Activated naive CD8-positive, alpha-beta T cell treated with anti-CD3 and anti-CD28 coated beads for 36 hours (primary cell): ENCODE results near the gene FCRL6. TPM values are rescaled to one million over a fixed set of nuclear protein-coding genes. Genes with fewer than 3 reads are reported as not detected.

Experiments used
- DNase-seq: peaks from one replicate; pipeline ENCODE4 v3.0.0; 2021
- H3K27ac Mint-ChIP-seq: one replicate; pipeline ENCODE4 v1.8.0; 2022; ENCODE audit warnings: mild to moderate bottlenecking, moderate library complexity, mixed read lengths
- H3K27me3 Mint-ChIP-seq: one replicate; pipeline ENCODE4 v1.8.0; 2022; ENCODE audit warnings: mild to moderate bottlenecking, mixed read lengths
- H3K36me3 Mint-ChIP-seq: one replicate; pipeline ENCODE4 v1.8.0; 2021; ENCODE audit warnings: mild to moderate bottlenecking, mixed read lengths
- H3K4me1 Mint-ChIP-seq: one replicate; pipeline ENCODE4 v1.8.0; 2021; ENCODE audit warnings: mixed read lengths
- H3K4me3 Mint-ChIP-seq: one replicate; pipeline ENCODE4 v1.8.0; 2022; ENCODE audit warnings: mild to moderate bottlenecking, moderate library complexity, mixed read lengths
- H3K9me3 Mint-ChIP-seq: one replicate; pipeline ENCODE4 v1.8.0; 2022; ENCODE audit warnings: mixed read lengths
- total RNA-seq, 2 experiments: library from RNA; stranded (reverse); gene quantifications; one replicate each; pipeline ENCODE4 v1.2.3, GENCODE V29; 2021

FCRL6 gene
- total RNA-seq, 2 experiments from 2014 or later = not detected

DNA sequence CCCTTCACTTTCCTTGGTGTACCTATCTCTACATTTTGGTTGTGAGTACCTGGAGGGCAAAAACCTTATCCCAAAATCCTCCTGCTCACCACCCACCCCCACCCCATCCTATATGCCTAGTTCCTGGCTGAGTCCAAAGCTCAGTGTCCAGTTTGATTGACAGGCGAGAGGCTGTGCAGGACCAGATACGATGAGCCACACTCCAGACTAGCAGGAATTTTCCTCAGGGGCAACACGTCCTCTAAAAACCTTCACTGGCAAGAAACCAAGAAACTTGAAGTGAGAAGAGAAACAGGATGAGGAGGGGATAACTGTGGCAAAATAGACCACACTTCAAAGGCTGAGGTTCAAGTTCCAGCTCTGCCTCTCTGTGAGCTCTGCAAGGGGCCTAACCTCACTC, 23.4 kb downstream of the FCRL6 start:
- H3K36me3 Mint-ChIP-seq = peaks cover 21% of the 10 kb centered on the region
- H3K4me3 Mint-ChIP-seq = no peak overlapping the region
- H3K27me3 Mint-ChIP-seq = no peaks in the 10 kb centered on the region
- H3K9me3 Mint-ChIP-seq = peaks cover 13% of the 10 kb centered on the region
- peaks cover 51% of the 10 kb centered on the region for H3K4me1 Mint-ChIP-seq
- DNase-seq = no peak
- peak overlapping the region; percentile 87 for H3K27ac Mint-ChIP-seq

DNA sequence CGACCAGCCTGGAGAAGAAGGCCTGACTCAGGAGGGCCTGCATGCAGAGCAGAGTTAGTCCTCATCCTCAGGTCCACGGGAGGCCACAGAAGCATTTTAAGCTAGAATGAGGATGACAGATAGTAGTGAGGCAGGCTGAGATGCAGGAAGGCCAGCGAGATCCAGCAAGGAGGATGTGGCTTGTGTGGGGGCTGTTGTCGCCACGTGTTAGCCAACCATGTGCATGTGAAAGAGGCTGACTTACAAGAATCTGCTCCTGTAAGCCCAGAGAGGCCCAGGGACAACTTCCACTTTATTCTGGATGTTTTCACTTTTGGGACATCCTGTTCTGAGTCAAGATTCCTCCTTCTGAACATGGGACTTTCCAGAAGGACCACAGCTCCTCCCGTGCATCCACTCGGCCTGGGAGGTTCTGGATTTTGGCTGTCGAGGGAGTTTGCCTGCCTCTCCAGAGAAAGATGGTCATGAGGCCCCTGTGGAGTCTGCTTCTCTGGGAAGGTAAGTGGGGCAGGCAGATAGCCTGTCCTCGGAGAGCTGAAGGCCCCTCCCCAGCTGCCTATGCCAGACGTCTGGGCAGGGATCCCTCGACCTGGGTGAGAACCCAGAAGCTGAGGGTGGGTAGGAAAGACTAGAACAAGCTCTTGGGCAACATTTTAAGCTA, 24.4 kb downstream of the FCRL6 start, which contains the start of gene SLAMF8:
SLAMF8 (plus strand) TSS at position 433 of the 661 bp plus-strand sequence; CDS start at position 459, 26 bp downstream.
- Mint-ChIP-seq H3K27me3 (no peaks in the 10 kb centered on the region), H3K27ac (peak within 1 kb of the TSS; percentile 87), H3K4me1 (peaks cover 51% of the 10 kb centered on the region), H3K9me3 (peaks cover 13% of the 10 kb centered on the region), H3K36me3 (peaks cover 21% of the 10 kb centered on the region), H3K4me3 (peak within 1 kb of the TSS; percentile 35)
- peak; percentile 69 for DNase-seq

DNA sequence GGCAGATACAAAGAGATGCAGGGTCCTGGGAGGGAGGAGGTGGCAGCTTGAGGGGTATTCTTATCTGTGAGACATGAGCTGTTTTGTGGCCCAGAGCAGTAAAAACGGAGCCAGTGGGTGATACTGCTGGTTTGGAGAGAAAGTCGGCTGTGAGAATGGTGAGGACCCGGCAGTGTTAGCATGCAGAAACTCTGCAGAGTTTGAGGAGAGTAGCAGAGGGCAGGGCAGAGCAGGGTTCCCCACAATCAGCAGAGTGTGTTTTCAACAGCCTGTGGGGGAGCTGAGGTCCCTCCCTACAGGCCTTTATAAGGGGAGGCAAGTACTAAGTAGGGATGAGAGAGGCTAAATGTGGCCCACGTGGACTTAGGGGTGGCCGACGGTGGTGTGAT, 24.9 kb downstream of the FCRL6 start:
- no peaks in the 10 kb centered on the region for H3K27me3 Mint-ChIP-seq

DNA sequence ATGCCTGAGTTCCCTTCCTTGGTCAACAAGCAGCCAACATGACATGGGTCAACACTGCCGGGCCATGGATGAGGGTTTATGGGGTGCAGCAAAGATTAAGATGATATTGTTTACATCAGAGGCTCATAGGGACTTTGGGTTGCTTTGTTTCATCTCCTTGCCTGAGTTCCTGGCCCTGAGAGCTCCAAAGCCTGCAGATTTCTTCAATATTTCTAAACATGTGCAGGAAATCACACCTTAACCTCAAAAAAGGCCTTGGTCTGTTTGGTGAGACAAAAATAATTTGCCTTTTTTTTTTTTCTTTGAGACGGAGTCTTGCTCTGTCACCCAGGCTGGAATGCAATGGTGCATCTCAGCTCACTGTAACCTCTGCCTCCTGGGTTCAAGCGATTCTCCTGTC, 25.4 kb downstream of the FCRL6 start:
- H3K4me3 Mint-ChIP-seq = peak overlapping the region; percentile 35
- H3K36me3 Mint-ChIP-seq = peaks cover 21% of the 10 kb centered on the region
- no peak for DNase-seq
- H3K4me1 Mint-ChIP-seq = peaks cover 50% of the 10 kb centered on the region
- H3K9me3 Mint-ChIP-seq = peaks cover 13% of the 10 kb centered on the region
- no peaks in the 10 kb centered on the region for H3K27me3 Mint-ChIP-seq
- peak overlapping the region; percentile 87 for H3K27ac Mint-ChIP-seq

More for the DNA sequence above, 24.9 kb downstream of the FCRL6 start:
- Mint-ChIP-seq H3K4me1 (peaks cover 51% of the 10 kb centered on the region), H3K36me3 (peaks cover 21% of the 10 kb centered on the region), H3K27ac (peak overlapping the region; percentile 87), H3K4me3 (peak overlapping the region; percentile 35), H3K9me3 (peaks cover 13% of the 10 kb centered on the region)
- DNase-seq = no peak

DNA sequence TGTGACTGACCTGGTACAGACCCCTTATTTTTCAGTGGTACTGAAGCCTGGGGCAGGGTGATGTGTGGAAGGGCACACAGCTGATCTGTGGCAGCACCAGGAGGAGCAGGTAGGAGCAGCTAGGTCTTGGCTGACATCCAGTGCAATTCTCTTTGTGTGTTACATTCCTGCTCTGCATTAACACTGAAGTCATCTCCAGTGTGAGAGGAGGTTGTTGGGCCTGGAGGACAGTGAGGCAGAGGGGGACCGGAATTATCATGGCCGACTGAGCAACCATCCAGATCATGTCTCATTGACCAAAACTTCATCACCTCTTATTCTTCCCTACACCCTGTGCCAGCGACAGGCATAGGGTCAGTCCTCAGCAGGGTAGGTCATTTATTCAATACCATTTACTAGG, 26.0 kb downstream of the FCRL6 start:
- peaks cover 13% of the 10 kb centered on the region for H3K9me3 Mint-ChIP-seq
- peaks cover 21% of the 10 kb centered on the region for H3K36me3 Mint-ChIP-seq
- no peak overlapping the region for H3K4me3 Mint-ChIP-seq
- no peak for DNase-seq
- peak overlapping the region; percentile 1 for H3K27ac Mint-ChIP-seq
- no peaks in the 10 kb centered on the region for H3K27me3 Mint-ChIP-seq
- H3K4me1 Mint-ChIP-seq = peaks cover 50% of the 10 kb centered on the region

DNA sequence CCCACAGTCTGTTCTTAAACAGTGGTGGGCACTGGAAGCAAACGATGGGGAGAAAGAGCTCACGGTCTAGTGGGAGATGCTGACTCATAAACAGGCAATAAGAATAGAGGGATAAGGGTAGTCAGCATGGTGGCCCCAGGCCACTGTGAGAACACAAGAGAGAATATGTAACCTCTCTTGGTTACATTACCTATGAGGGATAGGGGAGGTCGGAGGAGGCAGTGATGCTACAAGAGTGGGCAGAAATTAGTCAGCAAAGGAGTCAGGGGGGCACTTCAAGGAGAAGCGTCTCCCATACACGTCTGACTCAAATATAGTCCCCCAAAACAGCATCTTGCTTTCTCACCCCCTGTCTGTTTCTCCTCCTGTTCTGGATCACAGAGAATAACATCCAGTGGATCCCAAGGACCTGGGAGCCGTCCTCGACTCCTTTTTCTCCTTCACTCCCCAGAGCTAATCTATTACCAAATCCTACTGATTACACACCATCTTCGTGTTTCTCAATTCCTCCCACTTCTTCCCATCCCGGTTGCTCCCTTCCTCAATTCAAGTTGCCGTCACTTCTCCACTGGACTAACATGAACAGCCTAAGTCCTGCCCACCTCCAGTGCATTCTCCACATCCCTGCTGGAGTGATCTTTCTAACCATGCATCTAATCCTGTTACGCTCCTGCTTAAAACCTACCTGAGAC, 26.6 kb downstream of the FCRL6 start:
- Mint-ChIP-seq H3K27me3 (no peaks in the 10 kb centered on the region), H3K36me3 (peaks cover 23% of the 10 kb centered on the region), H3K4me1 (peaks cover 50% of the 10 kb centered on the region), H3K4me3 (no peak overlapping the region), H3K9me3 (peaks cover 13% of the 10 kb centered on the region), H3K27ac (no peak overlapping the region)
- no peak for DNase-seq

DNA sequence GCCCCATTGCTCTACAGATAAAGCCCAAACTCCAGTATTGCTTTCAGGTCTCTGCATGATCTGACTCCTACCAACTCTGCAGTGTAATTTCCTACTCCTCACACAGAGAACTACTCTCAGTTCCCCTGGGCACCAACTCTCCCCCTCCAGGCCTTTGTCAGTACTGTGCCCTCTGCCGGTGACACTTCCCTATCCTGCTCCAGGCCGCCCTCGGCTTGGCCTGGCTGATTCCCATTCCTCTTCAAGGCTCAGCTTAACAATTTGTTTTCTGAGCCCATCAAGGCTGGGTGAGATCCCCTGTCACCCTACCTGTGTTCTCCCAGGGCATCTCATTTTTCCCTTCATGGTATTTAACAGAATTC, 27.1 kb downstream of the FCRL6 start:
- Mint-ChIP-seq H3K27ac (no peak overlapping the region), H3K4me3 (no peak overlapping the region), H3K4me1 (peaks cover 47% of the 10 kb centered on the region), H3K27me3 (no peaks in the 10 kb centered on the region), H3K9me3 (peaks cover 13% of the 10 kb centered on the region), H3K36me3 (peaks cover 23% of the 10 kb centered on the region)
- no peak for DNase-seq

DNA sequence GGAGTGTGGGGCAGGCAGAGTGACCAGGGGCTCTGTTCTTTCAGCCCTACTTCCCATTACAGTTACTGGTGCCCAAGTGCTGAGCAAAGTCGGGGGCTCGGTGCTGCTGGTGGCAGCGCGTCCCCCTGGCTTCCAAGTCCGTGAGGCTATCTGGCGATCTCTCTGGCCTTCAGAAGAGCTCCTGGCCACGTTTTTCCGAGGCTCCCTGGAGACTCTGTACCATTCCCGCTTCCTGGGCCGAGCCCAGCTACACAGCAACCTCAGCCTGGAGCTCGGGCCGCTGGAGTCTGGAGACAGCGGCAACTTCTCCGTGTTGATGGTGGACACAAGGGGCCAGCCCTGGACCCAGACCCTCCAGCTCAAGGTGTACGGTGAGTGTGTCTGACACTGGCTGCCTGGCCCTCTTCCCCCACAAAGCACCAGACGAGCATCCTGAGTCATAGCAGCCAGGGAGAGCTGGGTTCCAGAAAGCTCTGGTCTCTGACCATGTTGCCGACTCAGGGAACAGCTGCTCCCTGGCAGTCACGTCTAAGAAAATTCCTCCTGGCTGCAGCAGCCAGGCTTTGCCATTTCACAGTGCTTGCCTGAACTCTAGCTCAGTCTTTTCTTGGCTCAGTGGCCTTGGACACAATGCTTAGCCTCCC, 27.8 kb downstream of the FCRL6 start:
- no peak for DNase-seq
- Mint-ChIP-seq H3K4me1 (peaks cover 40% of the 10 kb centered on the region), H3K27me3 (no peaks in the 10 kb centered on the region), H3K9me3 (peaks cover 11% of the 10 kb centered on the region), H3K27ac (no peak overlapping the region), H3K36me3 (peaks cover 23% of the 10 kb centered on the region), H3K4me3 (no peak overlapping the region)

DNA sequence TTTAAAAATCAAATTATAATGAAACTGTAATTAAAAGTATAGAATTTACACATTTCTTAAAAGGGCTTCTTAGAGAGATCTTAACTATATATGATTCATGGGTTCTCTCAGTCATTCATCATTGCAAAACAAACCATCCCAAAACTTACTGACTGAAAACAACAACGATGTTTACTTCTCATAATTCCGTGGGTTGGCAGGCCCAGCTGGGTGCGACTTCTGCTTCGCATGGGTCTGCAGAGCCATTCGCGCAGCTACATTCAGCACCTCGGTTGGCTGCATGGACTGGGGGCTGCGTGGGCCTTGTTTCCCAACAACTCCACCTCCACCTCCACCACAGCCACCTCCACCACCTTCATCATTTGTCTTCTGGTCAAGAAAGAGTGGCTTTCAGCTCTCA, 28.6 kb downstream of the FCRL6 start:
- no peak overlapping the region for H3K4me3 Mint-ChIP-seq
- no peaks in the 10 kb centered on the region for H3K27me3 Mint-ChIP-seq
- H3K27ac Mint-ChIP-seq = no peak overlapping the region
- peaks cover 11% of the 10 kb centered on the region for H3K9me3 Mint-ChIP-seq
- no peak for DNase-seq
- peaks cover 27% of the 10 kb centered on the region for H3K36me3 Mint-ChIP-seq
- peaks cover 32% of the 10 kb centered on the region for H3K4me1 Mint-ChIP-seq

DNA sequence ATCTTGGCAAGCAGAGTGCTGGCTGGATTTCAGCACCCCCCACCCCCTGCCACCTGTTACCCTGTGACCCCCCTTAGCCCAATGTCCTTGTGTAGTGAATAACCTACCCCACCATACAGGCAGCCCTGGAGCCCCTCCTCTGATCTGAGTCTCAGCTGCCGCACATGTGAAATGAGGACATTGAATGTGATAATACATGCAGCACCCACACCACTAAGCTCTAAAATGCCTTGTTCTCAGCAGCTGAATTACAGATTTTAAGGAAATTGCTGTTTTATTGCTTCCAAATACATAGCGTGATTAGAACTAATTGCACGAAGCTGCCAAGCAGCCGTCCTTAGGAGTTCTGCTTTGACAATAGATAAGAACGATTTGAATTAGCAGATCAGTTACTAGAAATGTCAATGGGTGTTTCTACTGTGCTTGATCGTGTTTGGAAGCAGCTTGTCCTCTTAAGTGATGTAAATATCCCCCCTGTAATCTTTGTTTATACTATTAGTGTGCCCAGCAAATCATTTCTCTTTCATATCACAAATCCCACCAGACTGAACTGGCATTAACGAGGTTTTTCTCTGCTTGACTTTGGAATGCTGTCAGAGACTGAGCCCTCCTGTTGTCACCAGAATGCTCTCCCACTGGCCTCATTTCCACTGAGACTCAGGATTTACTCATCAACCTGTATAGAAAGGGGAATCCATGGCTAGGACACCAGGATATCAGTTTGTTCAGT, 29.4 kb downstream of the FCRL6 start:
- Mint-ChIP-seq H3K4me1 (peaks cover 25% of the 10 kb centered on the region), H3K36me3 (peaks cover 25% of the 10 kb centered on the region), H3K27ac (no peak overlapping the region), H3K9me3 (peaks cover 11% of the 10 kb centered on the region), H3K27me3 (no peaks in the 10 kb centered on the region), H3K4me3 (no peak overlapping the region)
- DNase-seq = no peak

DNA sequence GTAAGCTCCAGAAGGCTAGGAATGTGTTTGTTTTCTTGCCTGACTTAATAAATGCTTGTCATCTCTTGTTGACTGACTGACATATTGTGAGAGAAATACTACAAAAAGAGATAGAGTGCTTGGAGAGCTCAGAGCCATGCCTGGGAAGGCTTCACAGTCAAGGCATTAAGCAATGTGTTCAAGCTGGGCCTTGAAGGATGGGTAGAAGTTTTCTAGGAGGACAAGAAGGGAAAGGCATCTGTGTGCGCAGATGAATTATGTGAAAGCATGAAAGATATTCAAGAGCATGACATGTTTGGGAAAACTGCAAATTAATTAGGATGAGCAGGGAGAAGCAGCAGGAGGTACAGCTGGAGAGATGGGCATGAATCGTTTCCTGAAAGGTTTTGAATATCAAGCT, 30.1 kb downstream of the FCRL6 start:
- no peak for DNase-seq
- peaks cover 7% of the 10 kb centered on the region for H3K9me3 Mint-ChIP-seq
- H3K36me3 Mint-ChIP-seq = peaks cover 20% of the 10 kb centered on the region
- no peak overlapping the region for H3K27ac Mint-ChIP-seq
- H3K4me3 Mint-ChIP-seq = no peak overlapping the region
- no peaks in the 10 kb centered on the region for H3K27me3 Mint-ChIP-seq
- H3K4me1 Mint-ChIP-seq = peaks cover 18% of the 10 kb centered on the region

DNA sequence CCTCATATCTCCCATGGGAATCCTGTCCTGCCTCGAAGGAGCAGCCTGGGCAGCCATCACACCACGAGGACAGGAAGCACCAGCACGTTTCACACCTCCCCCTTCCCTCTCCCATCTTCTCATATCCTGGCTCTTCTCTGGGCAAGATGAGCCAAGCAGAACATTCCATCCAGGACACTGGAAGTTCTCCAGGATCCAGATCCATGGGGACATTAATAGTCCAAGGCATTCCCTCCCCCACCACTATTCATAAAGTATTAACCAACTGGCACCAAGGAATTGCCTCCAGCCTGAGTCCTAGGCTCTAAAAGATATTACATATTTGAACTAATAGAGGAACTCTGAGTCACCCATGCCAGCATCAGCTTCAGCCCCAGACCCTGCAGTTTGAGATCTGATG, 33.2 kb downstream of the FCRL6 start:
- no peak for DNase-seq
- H3K27me3 Mint-ChIP-seq = no peaks in the 10 kb centered on the region
- no peak overlapping the region for H3K27ac Mint-ChIP-seq
- peaks cover 13% of the 10 kb centered on the region for H3K36me3 Mint-ChIP-seq
- H3K4me3 Mint-ChIP-seq = no peak overlapping the region
- no peaks in the 10 kb centered on the region for H3K9me3 Mint-ChIP-seq
- H3K4me1 Mint-ChIP-seq = peaks cover 21% of the 10 kb centered on the region

DNA sequence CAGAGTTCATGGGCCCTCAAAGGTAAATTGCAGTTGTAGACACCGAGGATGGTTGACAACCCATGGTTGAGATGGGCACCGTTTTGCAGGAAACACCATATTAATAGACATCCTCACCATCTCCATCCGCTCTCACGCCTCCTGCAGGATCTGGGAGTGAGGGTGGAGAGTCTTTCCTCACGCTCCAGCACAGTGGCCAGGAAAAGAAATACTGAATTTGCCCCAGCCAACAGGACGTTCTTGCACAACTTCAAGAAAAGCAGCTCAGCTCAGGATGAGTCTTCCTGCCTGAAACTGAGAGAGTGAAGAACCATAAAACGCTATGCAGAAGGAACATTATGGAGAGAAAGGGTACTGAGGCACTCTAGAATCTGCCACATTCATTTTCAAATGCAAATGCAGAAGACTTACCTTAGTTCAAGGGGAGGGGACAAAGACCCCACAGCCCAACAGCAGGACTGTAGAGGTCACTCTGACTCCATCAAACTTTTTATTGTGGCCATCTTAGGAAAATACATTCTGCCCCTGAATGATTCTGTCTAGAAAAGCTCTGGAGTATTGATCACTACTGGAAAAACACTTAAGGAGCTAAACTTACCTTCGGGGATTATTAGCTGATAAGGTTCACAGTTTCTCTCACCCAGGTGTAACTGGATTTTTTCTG, 33.8 kb downstream of the FCRL6 start:
- H3K4me3 Mint-ChIP-seq = no peak overlapping the region
- H3K9me3 Mint-ChIP-seq = no peaks in the 10 kb centered on the region
- no peaks in the 10 kb centered on the region for H3K27me3 Mint-ChIP-seq
- H3K36me3 Mint-ChIP-seq = peaks cover 13% of the 10 kb centered on the region
- H3K4me1 Mint-ChIP-seq = peaks cover 21% of the 10 kb centered on the region
- no peak overlapping the region for H3K27ac Mint-ChIP-seq
- no peak for DNase-seq

DNA sequence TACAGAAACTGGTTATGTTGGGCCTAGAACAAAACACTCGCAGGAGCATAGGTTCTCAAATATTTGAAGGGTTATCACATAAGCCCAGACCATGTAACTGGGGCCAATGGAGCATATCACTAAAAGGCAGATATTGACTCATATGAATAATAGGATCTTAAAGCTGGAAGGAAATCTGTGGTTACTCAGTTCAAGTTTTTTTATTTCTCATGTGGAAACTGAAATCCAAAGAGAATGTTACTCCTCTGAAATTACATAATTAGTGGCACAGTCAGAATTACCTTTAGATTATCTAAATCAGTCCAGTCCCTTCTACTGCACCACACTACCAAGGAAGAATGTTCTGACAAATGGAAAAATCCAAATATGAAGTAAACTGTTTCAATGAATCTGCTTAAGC, 36.6 kb downstream of the FCRL6 start:
- Mint-ChIP-seq H3K27ac (peak overlapping the region; percentile 26), H3K4me1 (peaks cover 21% of the 10 kb centered on the region), H3K27me3 (no peaks in the 10 kb centered on the region), H3K4me3 (no peak overlapping the region), H3K9me3 (no peaks in the 10 kb centered on the region), H3K36me3 (peaks cover 11% of the 10 kb centered on the region)
- DNase-seq = no peak
